Thyroid gland (tissue), 4 donors: ENCODE data around the gene KREMEN1. TPM values are rescaled to one million over a fixed set of nuclear protein-coding genes. Genes with fewer than 3 reads are reported as not detected.

Experiments
- DNase-seq, 2 donors: peaks; one replicate each; pipeline ENCODE4 v3.0.0-alpha.2; 2019
- H3K27ac ChIP-seq, 3 donors: fragments of 200-600 bp; sonication (generic); 1 replicate in 2 of 3; 2 replicates in 1 of 3; pipeline ENCODE4 v1.5.1; 2016 to 2019; ENCODE audit warnings: mild to moderate bottlenecking in 1 of 3, moderate library complexity in 1 of 3
- H3K27me3 ChIP-seq: fragments of 200-600 bp; sonication (generic); one replicate; pipeline ENCODE4 v1.5.1; 2019
- H3K36me3 ChIP-seq, 2 donors: fragments of 200-600 bp; sonication (generic); one replicate each; pipeline ENCODE4 v1.5.1; 2016 to 2019
- H3K4me1 ChIP-seq, 2 donors: fragments of 200-600 bp; sonication (generic); one replicate each; pipeline ENCODE4 v1.5.1; 2017 to 2019
- H3K4me3 ChIP-seq, 3 donors: fragments of 200-600 bp; sonication (generic); replicated peaks in 1 of 3; 1 replicate in 2 of 3; 2 replicates in 1 of 3; pipeline ENCODE4 v1.5.1; 2016; ENCODE audit warnings: mild to moderate bottlenecking in 1 of 3
- H3K9me3 ChIP-seq: fragments of 200-600 bp; sonication (generic); one replicate; pipeline ENCODE4 v1.5.1; 2017
- CTCF ChIP-seq, 6 experiments: fragments of 200-600 bp in 3 of 6; fragments of 450-650 bp in 3 of 6; sonication (generic) in 3 of 6; IDR thresholded peaks; one replicate each; pipeline ENCODE4 v1.5.1; 2016 to 2019; ENCODE audit warnings: antibody characterized with exemption in 6 of 6, mild to moderate bottlenecking in 2 of 6, inconsistent platforms in 1 of 6, moderate library complexity in 1 of 6
- POLR2A ChIP-seq, 2 donors: fragments of 450-650 bp; IDR thresholded peaks; one replicate each; pipeline ENCODE4 v1.6.1; 2017; ENCODE audit warnings: antibody characterized with exemption in 2 of 2, mild to moderate bottlenecking in 2 of 2, moderate library complexity in 1 of 2
- WGBS, 2 donors: methylation state at CpG; one replicate each; pipeline ENCODE4 v1.1.5; 2017; 5-methylcytosine and 5-hydroxymethylcytosine counted together
- intact Hi-C: fragments of 100-400 bp; cut with DNase I; formaldehyde crosslinking; loops from one replicate; pipeline ENCODE4 v1.15.1; 2023
- total RNA-seq, 4 donors: library from RNA; depleted of rRNA; stranded (reverse); fragments of >200 nt; gene quantifications; one replicate each; pipeline ENCODE4 v1.2.3, GENCODE V29; 2016

Gene KREMEN1
- total RNA-seq, 4 donors from 2014 or later: 18.1 to 27.1 (median 25.6) TPM

- Histone ChIP-seq H3K36me3 (no peaks in the 10 kb centered on the region), H3K4me1 (peaks cover 15 to 25% of the 10 kb centered on the region in 2 donors), H3K4me3 (no peak overlapping the region), H3K9me3 (no peaks in the 10 kb centered on the region), H3K27me3 (no peaks in the 10 kb centered on the region), H3K27ac (no peak overlapping the region)
- TF ChIP-seq CTCF (IDR thresholded peaks at IDR 0.05) (no peak), POLR2A (IDR thresholded peaks at IDR 0.05) (no peak)
- intact Hi-C loops: loop anchor here (10.0 kb wide), 1 partner anchor 82 kb away; the partner anchor contains the start of gene KREMEN1
- no peak for DNase-seq
- whole genome bisulfite sequencing, 2 donors: 80 to 84% methylated on average over 6 to 8 of the region's 9 CpGs
Measured at GRCh38 chr22:29156507-29156906, 83.7 kb downstream of the KREMEN1 start.

GRCh38 chr22:29157759-29158535, 85.1 kb downstream of the KREMEN1 start:
- Histone ChIP-seq H3K4me3 (no peak overlapping the region), H3K9me3 (no peaks in the 10 kb centered on the region), H3K27me3 (no peaks in the 10 kb centered on the region), H3K36me3 (no peaks in the 10 kb centered on the region), H3K27ac (no peak overlapping the region), H3K4me1 (peaks cover 5 to 11% of the 10 kb centered on the region in 2 donors)
- WGBS, 2 donors: 85 to 89% methylated on average over 11 of the region's 11 CpGs
- no peak for TF ChIP-seq POLR2A (IDR thresholded peaks at IDR 0.05)
- TF ChIP-seq CTCF (IDR thresholded peaks at IDR 0.05): no peak
- intact Hi-C loops: loop anchor here (10.0 kb wide), 1 partner anchor 83 kb away; the partner anchor contains the start of gene KREMEN1
- DNase-seq: no peak

GRCh38 chr22:29158546-29158945, 85.7 kb downstream of the KREMEN1 start:
- Histone ChIP-seq H3K27ac (no peak overlapping the region), H3K4me3 (no peak overlapping the region), H3K27me3 (no peaks in the 10 kb centered on the region), H3K36me3 (no peaks in the 10 kb centered on the region), H3K4me1 (peaks cover 5 to 10% of the 10 kb centered on the region in 2 donors), H3K9me3 (no peaks in the 10 kb centered on the region)
- intact Hi-C loops: loop anchor here (10.0 kb wide), 1 partner anchor 84 kb away; the partner anchor contains the start of gene KREMEN1
- no peak for DNase-seq
- WGBS, 2 donors: 93% methylated on average over 5 of the region's 5 CpGs
- TF ChIP-seq POLR2A (IDR thresholded peaks at IDR 0.05) (no peak), CTCF (IDR thresholded peaks at IDR 0.05) (no peak)

GRCh38 chr22:29163808-29164207, 91.0 kb downstream of the KREMEN1 start:
- H3K9me3 ChIP-seq: no peaks in the 10 kb centered on the region
- H3K36me3 ChIP-seq: no peaks in the 10 kb centered on the region
- intact Hi-C loops: no loop called here
- DNase-seq: no peak
- TF ChIP-seq POLR2A (IDR thresholded peaks at IDR 0.05) (no peak), CTCF (IDR thresholded peaks at IDR 0.05) (no peak)
- no peak overlapping the region for H3K4me3 ChIP-seq
- no peaks in the 10 kb centered on the region for H3K27me3 ChIP-seq
- 90% methylated on average over 13 of the region's 13 CpGs for WGBS, 2 donors
- H3K4me1 ChIP-seq: no peaks in the 10 kb centered on the region
- H3K27ac ChIP-seq: no peak overlapping the region

GRCh38 chr22:29165321-29166060, 92.7 kb downstream of the KREMEN1 start:
- WGBS, 2 donors: 81 to 87% methylated on average over 7 to 11 of the region's 11 CpGs
- no peak overlapping the region for H3K27ac ChIP-seq
- no peaks in the 10 kb centered on the region for H3K36me3 ChIP-seq
- H3K9me3 ChIP-seq: no peaks in the 10 kb centered on the region
- H3K4me1 ChIP-seq: no peaks in the 10 kb centered on the region
- no peaks in the 10 kb centered on the region for H3K27me3 ChIP-seq
- TF ChIP-seq POLR2A (IDR thresholded peaks at IDR 0.05): no peak
- DNase-seq: no peak
- H3K4me3 ChIP-seq: no peak overlapping the region
- intact Hi-C loops: no loop called here
